Activated CD4-positive, alpha-beta T cell treated with anti-CD3 and anti-CD28 coated beads for 1 hour (primary cell): Measurements from ENCODE around the gene TUBB4B.

Source experiments
- DNase-seq: peaks from one replicate; pipeline ENCODE4 v3.0.0-alpha.2; 2020

Gene TUBB4B

DNA sequence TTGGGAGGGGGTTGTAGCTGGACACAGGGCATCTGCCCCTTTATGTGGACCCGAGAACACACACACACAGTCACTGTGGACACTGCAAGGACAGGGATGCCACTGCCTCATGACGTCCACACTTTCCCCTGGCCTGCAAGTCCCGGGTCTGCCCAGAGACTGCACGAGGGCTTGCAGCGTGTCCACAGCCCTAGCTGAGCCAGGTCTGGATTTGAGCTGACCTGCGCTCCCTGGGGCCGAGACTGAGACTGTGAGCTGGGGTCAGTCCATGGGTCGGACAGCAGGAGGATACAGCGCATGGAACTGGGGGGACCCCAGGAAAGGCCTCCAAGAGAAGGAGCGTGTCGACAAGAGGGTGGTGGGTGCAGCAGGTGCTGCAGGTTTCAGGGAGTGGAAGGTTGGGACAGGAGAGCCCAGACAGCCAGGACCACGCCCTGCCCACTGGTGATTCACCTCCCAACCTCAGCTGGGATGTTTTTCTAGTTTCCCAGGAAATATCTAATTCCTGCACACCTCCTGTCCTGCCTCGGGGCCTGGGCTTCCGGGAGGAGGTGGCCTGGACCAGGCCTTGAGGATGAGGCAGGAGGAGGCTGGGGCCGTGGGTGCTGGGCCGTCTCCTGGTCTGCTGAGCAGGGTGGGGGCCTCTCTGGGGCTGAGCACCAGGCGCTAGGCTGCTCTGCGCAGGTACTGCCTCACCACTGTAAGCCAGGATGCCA is 14.6 kb upstream of the TUBB4B start:
- DNase-seq: no peak

GRCh38 chr9:137227054-137227852 is 13.8 kb upstream of the TUBB4B start, which contains the start of gene RNF224:
RNF224 (plus strand) TSS chr9:137227502; CDS start chr9:137228336, 834 bp downstream.
- peak; percentile 73 for DNase-seq

DNA sequence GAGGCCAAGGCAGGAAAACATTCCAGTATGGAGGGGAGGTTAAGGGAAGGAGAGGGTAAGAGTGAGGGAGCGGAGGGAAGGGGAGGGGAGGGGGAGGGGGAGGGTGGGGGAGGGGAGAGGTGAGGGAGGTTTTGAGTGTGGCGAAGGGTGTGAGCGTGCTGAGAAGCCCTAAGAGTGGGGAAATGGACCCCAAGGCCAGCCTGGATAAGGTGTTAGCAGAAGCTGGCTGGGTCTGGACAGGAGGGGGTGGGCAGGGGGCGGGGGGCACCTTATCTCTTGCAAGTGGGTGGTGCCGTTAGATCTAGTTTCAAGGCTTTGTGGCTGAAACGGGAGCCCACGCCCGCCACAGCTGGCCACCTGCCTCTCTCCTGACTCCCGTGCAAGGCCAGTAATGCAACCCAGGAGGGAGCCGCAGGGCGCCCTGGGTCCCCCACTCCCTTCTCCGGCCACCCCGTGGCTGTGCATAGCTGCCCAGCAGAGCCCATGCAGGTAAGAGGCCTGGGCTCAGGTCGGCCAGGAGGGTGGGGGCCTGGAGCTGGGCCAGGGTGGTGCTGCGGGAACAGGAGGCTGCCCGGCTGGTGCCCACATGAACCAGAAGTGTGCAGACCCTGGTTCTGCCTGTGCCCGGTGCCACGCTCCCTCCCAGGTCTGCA is 13.1 kb upstream of the TUBB4B start:
- DNase-seq: no peak

- DNase-seq: no peak
These were observed 12.6 kb upstream of the TUBB4B start for GRCh38 chr9:137228506-137228967.

- DNase-seq: no peak
These were observed 11.9 kb upstream of the TUBB4B start for GRCh38 chr9:137228968-137229896.

DNA sequence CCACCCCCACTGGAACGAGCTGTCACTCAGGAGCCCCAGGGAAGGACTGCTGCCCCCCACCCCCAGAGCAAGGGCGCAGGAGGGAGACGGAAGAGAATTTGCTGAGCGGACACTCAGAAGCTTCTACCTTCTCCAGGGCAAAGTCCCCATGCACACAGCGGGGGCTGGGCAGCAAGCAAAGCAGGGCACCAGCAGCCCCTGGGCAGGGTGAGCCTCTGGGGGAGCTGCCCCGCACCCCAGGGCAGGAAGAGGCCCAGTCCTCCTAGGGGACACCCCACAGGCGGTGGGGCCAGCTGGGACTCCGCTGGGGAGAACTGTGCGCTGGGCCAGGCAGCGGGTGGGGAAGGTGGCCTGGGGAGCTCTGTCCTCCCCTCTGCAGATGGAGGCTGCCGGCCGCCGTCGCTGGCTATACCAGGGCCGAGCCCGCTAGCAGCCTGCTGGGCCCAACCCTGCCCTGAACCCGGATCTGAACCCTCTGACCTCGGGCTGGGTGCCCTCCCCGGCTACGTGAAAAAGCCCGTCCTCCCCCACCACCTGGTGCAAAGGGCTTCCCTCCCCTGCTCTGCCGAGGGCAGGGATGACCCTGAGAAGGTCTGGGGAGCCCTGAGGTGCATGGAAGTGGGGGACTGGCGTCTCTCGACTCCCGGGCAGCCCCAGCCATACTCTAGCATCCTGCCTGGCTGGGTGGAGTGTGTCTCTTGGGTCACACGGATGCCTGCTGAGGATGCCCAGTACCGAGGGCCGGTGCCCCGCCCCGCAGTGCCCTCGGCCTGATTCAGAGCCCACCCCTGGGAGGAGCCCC is 11.0 kb upstream of the TUBB4B start:
- DNase-seq: no peak

- DNase-seq: no peak
These were observed 10.2 kb upstream of the TUBB4B start, which contains the start of gene SLC34A3 for GRCh38 chr9:137230705-137231371. SLC34A3 (plus strand) TSS chr9:137230901; CDS start chr9:137231703, 802 bp downstream.

DNA sequence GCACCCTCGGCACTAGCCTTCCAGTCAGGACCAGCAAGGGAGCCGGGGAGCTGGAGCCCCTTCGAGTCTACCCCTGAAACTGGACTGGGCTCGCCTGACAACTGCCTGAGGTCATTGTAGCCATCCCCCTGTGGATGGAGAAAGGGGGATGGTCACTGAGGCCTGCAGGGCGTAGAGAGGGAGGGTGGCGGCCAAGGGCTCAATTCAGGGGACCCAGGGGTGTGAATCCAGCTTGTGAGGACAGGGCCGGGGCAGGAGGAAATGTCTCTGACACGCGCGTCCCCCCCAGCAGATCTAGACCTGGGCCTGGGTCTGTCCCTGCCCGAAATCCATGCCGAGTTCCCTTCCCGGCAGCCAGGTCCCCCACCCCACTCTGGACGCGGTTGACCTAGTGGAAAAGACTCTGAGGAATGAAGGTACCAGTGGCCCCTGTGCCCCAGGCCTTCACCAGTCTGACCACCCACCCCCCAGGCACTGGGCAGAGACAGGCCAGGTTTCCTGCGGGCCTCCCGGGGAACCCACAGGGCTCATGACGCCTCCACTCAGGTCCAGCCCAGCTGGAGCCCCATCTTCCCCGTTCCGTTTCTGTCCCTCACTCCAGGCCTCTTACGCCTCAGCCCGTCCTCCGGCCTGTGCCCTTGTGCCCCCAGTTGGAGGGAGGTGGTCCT is 9.6 kb upstream of the TUBB4B start:
- no peak for DNase-seq

GRCh38 chr9:137232101-137232500 is 9.0 kb upstream of the TUBB4B start:
- no peak for DNase-seq

DNA sequence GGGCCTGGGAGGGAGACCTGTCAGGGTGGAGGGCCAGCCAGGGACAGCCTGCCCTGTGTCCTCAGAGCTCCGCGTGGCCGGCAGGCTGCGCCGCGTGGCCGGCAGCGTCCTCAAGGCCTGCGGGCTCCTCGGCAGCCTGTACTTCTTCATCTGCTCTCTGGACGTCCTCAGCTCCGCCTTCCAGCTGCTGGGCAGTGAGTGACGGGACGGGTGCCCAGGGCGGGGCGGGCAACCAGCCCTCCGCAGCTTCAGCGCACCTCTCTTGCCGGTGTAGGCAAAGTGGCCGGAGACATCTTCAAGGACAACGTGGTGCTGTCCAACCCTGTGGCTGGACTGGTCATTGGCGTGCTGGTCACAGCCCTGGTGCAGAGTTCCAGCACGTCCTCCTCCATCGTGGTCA is 8.6 kb upstream of the TUBB4B start:
- DNase-seq: no peak

GRCh38 chr9:137233143-137233980 is 7.7 kb upstream of the TUBB4B start:
- DNase-seq: no peak

GRCh38 chr9:137234055-137234697 is 6.9 kb upstream of the TUBB4B start:
- no peak for DNase-seq

GRCh38 chr9:137234758-137235423 is 6.2 kb upstream of the TUBB4B start:
- no peak for DNase-seq

DNA sequence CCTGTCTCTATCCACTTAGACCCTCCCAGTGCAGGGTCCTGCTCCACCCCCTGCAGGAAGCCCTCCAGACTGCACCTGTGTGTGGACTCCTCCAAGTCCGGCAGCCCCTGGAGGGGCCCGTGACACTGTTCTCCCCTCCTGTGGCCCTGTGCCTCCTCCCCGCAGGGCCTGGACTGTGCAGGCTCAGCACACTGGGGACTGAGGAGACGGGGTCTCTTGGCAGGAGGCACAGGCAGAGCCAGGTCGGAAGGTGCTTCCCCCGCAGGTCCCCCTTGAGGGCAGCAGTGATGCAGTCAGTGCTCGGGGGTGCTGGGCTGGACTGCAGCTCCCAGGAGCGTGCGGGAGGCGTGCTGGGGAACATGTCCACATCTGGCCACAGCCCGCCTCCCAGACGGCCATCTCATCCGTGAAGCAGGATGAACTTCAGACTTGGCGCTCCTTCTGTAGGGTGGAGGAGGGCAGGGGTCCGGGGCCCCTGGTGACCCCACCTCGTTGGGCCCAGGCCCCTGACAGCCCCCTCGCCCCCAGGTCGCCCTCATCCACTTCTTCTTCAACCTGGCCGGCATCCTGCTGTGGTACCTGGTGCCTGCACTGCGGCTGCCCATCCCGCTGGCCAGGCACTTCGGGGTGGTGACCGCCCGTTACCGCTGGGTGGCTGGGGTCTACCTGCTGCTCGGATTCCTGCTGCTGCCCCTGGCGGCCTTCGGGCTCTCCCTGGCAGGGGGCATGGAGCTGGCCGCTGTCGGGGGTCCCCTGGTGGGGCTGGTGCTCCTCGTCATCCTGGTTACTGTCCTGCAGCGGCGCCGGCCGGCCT is 5.5 kb upstream of the TUBB4B start:
- DNase-seq: no peak

DNA sequence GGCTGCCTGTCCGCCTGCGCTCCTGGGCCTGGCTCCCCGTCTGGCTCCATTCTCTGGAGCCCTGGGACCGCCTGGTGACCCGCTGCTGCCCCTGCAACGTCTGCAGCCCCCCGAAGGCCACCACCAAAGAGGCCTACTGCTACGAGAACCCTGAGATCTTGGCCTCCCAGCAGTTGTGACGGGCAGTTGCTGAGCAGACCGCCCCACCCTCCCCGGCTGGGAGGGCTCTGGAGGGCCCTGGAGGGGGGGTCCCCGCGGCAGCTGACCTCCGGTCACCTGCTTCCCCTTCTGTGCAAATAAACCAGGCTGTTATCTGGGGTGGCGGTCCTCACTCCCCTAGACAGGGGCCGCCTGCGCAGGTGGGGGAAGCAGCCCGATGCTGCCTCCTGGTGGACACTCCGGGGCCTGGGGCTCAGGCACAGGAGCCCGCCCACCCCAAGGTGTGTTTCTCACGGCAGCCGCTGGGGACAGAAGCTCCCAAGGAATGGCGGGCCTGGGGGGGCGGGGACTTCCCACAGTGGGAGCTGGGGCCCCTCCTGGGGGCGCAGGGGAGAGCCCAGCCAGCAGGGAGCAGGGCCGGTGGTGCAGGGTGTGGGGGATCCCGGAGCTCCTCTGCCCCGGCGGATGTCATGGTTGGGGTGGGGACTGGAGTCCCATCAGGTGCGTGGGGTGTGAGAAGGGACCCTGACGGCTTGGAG is 4.7 kb upstream of the TUBB4B start:
- peak; percentile 85 for DNase-seq

DNA sequence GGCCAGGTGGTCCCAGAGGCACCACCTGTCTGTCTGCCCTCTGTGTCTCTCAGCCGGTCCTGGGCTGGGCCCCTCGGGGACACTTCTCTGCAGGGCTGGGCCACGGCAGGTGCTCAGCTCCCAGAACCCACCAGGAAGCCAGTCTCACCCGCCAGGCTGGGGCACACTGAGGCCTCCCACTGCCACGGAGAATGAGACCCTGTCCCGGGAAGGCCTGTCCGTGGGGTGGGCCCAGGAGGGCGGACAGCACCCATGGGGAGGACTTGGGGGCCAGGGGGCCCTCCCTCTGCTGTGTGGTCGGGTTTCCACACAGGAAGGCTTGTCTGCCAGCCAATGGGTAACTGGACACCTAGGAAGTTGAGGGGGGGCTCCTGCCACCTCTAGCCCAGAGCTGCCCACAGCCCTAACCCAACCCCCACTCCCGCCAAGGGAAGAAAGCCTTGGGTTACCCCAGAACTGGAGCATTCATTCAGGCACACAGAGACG is 4.1 kb upstream of the TUBB4B start:
- DNase-seq: no peak
